ENCODE data around the gene ARID2. TPM values are rescaled to one million over a fixed set of nuclear protein-coding genes. Genes with fewer than 3 reads are reported as not detected.

The ARID2 gene
- total and polyA plus RNA-seq, 2 of the 4 experiments (the other 2 are of a cell fraction), result 5.4 to 28.1 TPM

DNA sequence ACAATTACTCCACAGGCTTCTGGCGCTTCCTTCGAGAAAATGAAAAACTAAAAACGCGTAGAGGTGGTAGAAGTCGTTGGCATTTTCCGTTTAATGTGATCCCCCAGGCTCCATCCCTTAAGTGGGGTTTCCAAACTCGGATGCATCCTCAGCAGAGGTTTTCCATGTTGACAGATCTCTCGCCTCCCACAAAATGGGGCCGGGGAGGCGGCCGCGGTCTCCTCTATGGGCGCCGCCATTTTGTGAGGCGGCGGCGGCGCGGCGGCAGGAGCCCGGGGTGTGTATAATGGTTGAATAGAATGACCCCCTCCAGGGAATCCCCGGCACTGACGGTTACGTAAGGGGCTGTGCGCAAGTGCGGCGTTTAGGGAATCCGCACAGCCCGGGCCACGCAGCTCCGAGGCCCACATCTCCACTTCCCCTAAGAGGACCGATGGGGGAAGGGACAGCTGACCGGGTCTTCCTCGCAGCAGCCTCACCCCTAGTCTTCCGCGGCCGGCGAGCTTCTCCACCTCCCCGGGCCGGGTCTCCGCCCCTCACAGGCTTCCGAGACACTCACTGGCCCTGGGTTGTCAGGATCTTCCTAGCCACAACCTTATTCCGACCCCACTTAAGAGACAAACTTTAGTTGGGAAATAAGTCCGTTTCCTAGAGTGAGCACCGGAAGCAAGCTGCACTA lies 2.1 kb upstream of the ARID2 start (continued):
- TF ChIP-seq CHD1 (IDR thresholded peaks at IDR 0.05; ENCODE audit: low read depth, low read length) (0 out of 2 replicates have a peak, but pooled peaks have one; percentile 89), RCOR1 (IDR thresholded peaks at IDR 0.05; ENCODE audit: insufficient replicate concordance, low read length) (peak; percentile 10), RFX5 (IDR thresholded peaks at IDR 0.05; ENCODE audit: low read depth, low read length) (no peak)

GRCh38 chr12:45727980-45728629 lies 1.4 kb upstream of the ARID2 start:
- dilution Hi-C loops (cut with HindIII; ENCODE audit: low sequenced_read_pairs, unreplicated experiment) (no loop called here), intact Hi-C loops (cut with micrococcal nuclease) (loop anchor here (1.0 to 5.0 kb wide), 8 partner anchors 56 to 557 kb away; partner anchors contain the start of genes ANO6 and SCAF11), in situ Hi-C loops (cut with MboI; ENCODE audit: low sequenced_read_pairs) (no loop called here)
- Histone ChIP-seq H2BK20ac (ENCODE audit: low read depth, low read length) (0 out of 2 replicates have a peak overlapping the region, but pooled peaks have one; percentile 6), H3K23ac (ENCODE audit: low read depth, low read length) (peak overlapping the region; percentile 85), H4K5ac (ENCODE audit: low read depth, low read length) (peak overlapping the region; percentile 65; the same call in 1 of the 2 replicates), H4K20me1 (ENCODE audit: insufficient read depth, low read length) (no peaks in the 10 kb centered on the region), H4K8ac (ENCODE audit: low read depth in 2 of 2, low read length in 2 of 2) (peak overlapping the region; percentile 74 to 86), H3K4me2 (ENCODE audit: low read depth, low read length) (peak overlapping the region; percentile 94), H3K9ac (ENCODE audit: low read depth, low read length) (peak overlapping the region; percentile 55), H3K27ac (ENCODE audit: insufficient read depth, low read length) (peak overlapping the region; percentile 56), H3K4me3 (ENCODE audit: insufficient read depth, low read depth, low read length) (peak overlapping the region; percentile 69), H2AK9ac (replicated peaks; ENCODE audit: low read depth, low read length, poor library complexity) (peak overlapping the region; percentile 84), H2AFZ (replicated peaks; ENCODE audit: low read length, poor library complexity) (peak overlapping the region; percentile 92), H3K4me1 (ENCODE audit: control insufficient read depth, insufficient read depth, low read length) (peaks cover 1% of the 10 kb centered on the region; the same call in 1 of the 2 replicates), H3K9me3 (ENCODE audit: control insufficient read depth, insufficient read depth, low read length) (no peaks in the 10 kb centered on the region), H2BK15ac (ENCODE audit: low read depth, low read length) (no peak overlapping the region; the same call in 2 of the 3 replicates), H3K18ac (ENCODE audit: low read depth, low read length) (peak overlapping the region; percentile 48; the same call in 1 of the 2 replicates), H2BK5ac (ENCODE audit: low read depth, low read length, poor library complexity, severe bottlenecking) (peak overlapping the region; percentile 56), H2BK120ac (ENCODE audit: low read depth, low read length) (peak overlapping the region; percentile 20; the same call in 1 of the 2 replicates), H3K14ac (replicated peaks; ENCODE audit: low read depth, low read length) (peak overlapping the region; percentile 70), H4K91ac (ENCODE audit: insufficient read depth, low read depth, low read length) (peak overlapping the region; percentile 81; the same call in 1 of the 2 replicates), H3K4ac (ENCODE audit: low read depth, low read length) (peak overlapping the region; percentile 67; the same call in 1 of the 2 replicates), H3K36me3 (ENCODE audit: control insufficient read depth, insufficient read depth, low read length) (no peaks in the 10 kb centered on the region), H3K9me1 (ENCODE audit: insufficient read depth, low read length) (no peaks in the 10 kb centered on the region), H3K56ac (ENCODE audit: extremely low read depth, insufficient read depth, low read length) (peak overlapping the region; percentile 89), H3K79me1 (ENCODE audit: low read depth in 1 of 2, low read length in 2 of 2) (peaks cover 6 to 9% of the 10 kb centered on the region in 2 experiments; a peak in 3 of 4 replicates), H2AK5ac (ENCODE audit: low read depth, low read length) (no peak overlapping the region), H3K27me3 (ENCODE audit: control insufficient read depth, insufficient read depth, low read length) (no peaks in the 10 kb centered on the region)
- CTCF ChIA-PET, result interaction anchor here (0.6 to 7.4 kb wide), 4 partner anchors 10 to 189 kb away, joined by 3 to 43 read pairs (median 4); no protein-coding TSS in a partner anchor
- POLR2A ChIA-PET (ENCODE audit: unreplicated experiment), result interaction anchor here (0.6 kb wide), 1 partner anchor 154 kb away, joined by 3 read pairs; no protein-coding TSS in a partner anchor
- BruUV-seq (replicated peaks), result no TSS peak
- DNase-seq, result peak; percentile 5
- no CpG with 5 or more reads among the region's 17 CpGs for WGBS, 2 experiments (ENCODE audit: extremely low coverage in 2 of 2, insufficient read length in 1 of 2)
- ATAC-seq (ENCODE audit: low read depth), result no peak
- TF ChIP-seq NFE2L2 (IDR thresholded peaks at IDR 0.05; ENCODE audit: low read depth, low read length) (no peak), SMC3 (IDR thresholded peaks at IDR 0.05; ENCODE audit: low read depth, low read length) (no peak), ELK1 (IDR thresholded peaks at IDR 0.05; ENCODE audit: borderline replicate concordance, low read depth, low read length) (no peak), CTCF (conservative IDR thresholded peaks at IDR 0.05; ENCODE audit: low read depth, low read length) (no peak), FOS (IDR thresholded peaks at IDR 0.05; ENCODE audit: low read depth, low read length) (no peak), MAFK (IDR thresholded peaks at IDR 0.05; ENCODE audit: low read depth, low read length) (no peak), RCOR1 (IDR thresholded peaks at IDR 0.05; ENCODE audit: insufficient replicate concordance, low read length) (no peak), BHLHE40 (IDR thresholded peaks at IDR 0.05; ENCODE audit: low read depth, low read length) (no peak), CHD1 (IDR thresholded peaks at IDR 0.05; ENCODE audit: low read depth, low read length) (no peak), RAD21 (IDR thresholded peaks at IDR 0.05; ENCODE audit: low read length) (no peak), RFX5 (IDR thresholded peaks at IDR 0.05; ENCODE audit: low read depth, low read length) (no peak)
